ENCODE measurements around the gene NPC2.
"Not testable (repeated sequence)": the region's sequence is repeated elsewhere in the genome, so short reads cannot be mapped to it uniquely, and the experiment has no call there.

NPC2 gene

GRCh38 chr14:74464785-74465184, 28.3 kb downstream of the NPC2 start:
- DNase-seq = no peak

- DNase-seq = no peak
Observed at GRCh38 chr14:74463697-74464096, 29.4 kb downstream of the NPC2 start.

- DNase-seq = no peak
Observed at GRCh38 chr14:74462993-74463392, 30.1 kb downstream of the NPC2 start.

- DNase-seq = no peak
Observed at GRCh38 chr14:74459976-74460375, 33.1 kb downstream of the NPC2 start.

DNA sequence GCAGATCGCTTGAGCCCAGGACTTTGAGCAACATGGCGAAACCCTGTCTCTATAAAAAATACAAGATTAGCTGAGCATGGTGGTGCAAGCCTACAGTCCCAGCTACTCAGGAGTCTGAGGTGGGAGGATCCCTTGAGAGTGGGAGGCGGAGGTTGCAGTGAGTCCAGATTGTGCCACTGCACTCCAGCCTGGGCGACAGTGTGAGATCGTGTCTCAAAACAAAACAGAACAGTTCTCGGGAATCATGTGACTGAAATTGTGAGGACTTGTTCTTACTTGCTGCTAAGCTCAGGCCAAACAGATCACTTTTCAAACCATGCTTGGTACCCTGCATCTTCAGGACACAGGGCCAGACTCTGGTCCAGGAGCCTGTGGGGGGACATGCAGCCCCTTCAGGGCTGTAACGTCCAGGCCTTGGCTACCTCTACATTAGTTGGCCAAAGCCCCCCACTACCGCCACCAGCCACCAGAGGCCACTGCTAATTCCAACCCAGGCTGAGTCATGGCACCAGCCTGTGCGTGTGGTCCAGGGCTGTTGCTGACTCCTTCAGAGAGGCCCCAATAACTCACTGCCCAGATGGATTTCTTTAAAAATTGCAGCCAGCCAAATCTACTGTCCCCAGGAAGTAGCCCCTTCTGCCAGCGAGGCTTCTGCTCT, 33.7 kb downstream of the NPC2 start:
- DNase-seq = no peak

- DNase-seq = no peak
Observed at GRCh38 chr14:74457565-74457895, 35.6 kb downstream of the NPC2 start.

DNA sequence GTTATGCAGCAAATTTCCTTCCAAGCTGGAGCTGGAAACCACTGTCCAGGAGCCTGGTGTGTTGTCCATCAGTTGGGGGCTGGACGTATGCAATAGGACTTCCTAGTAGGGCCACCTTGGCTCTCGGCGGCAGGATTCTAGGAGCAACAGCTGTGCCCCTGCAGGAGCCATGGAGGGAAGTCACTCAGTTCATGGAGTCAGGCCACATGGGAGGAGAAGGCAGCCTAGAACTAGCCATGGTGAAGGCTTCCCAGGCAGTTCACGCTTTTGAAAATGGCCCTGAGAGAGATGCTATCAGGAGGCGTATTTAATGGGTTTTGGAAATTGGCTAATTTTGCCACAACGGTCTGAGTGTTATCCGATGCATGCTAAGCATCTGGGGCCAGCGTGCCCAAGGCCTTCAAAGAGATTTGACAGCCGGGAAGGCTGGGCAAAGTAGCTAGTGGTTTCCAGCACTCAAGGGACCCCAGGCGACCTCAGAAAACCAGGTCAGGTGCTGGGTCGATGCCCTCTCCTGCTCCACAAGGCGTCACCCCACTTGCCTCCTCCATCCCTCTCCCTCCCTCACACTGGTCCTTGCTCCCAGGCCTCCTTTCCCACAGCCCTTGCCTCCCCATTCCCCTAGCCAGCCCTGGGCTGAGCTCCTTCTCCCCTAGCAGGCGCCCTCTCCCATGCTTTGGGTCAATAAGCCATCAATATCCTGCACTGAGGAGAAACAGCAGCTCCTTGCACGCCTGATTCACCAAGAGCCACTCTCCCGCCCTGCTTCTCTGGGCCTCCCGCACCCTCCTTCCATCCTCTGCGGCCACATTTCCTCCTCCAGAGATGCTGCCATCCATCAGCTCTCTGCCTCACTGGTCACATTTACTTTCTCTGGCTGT, 36.2 kb downstream of the NPC2 start:
- no peak for DNase-seq

DNA sequence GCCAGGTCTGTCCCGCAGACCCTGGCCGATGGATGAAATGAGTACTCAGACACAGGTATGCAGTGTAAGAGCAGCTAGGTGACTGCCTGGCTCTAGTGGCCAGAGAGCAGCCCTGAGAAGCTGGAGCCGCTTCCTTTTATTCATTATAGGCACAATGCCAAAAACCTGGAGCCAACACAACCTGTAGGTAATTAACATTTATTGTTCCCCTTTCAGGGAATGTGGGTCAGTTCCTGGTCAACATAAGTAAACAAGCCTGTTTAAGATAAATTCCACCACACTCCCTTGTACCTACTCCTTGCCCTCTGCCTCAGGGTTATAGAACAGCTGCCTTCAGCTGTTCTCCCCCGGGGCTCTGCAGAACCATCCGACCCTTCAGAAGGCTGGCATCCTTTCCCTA, 38.7 kb downstream of the NPC2 start:
- DNase-seq = not testable (repeated sequence)

DNA sequence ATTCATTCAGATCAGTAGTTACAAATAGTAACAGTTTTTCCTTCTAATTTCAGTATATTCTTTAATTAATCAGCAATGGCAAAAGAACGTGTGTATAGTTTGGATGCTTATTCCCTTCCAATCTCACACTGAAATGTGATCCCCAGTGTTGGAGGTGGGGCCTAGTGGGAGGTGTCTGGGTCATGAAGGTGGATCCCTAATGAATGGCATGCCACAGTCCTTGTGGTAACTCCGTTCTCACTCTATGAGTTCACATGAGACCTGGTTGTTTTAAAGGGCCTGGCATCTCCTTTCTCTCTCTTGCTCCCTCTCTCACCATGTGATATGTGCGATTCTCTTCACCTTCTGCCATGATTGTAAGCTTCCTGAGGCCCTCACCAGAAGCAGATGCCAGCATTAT, 48.2 kb downstream of the NPC2 start:
- DNase-seq = no peak

- no peak for DNase-seq
Observed at GRCh38 chr14:74442757-74443156, 50.3 kb downstream of the NPC2 start.

DNA sequence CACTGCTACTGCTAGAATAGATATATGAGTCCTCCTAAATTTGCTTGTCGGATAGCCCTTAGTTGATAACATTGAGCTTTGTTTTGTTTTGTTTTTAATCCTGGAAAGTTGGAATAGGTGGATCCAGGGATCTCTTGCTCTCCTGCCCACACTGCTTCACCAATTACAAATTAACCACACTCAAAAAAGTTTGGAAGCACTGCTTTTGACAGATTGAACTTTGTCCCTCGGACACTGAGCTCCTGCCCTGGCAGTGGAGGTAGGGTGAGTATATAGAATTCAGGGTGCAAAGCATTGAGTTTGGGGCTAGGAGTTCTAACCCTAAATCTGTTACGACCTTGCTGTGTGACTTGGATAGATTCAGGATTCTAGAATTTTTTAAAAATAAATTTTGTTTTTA, 52.0 kb downstream of the NPC2 start:
- no peak for DNase-seq

DNA sequence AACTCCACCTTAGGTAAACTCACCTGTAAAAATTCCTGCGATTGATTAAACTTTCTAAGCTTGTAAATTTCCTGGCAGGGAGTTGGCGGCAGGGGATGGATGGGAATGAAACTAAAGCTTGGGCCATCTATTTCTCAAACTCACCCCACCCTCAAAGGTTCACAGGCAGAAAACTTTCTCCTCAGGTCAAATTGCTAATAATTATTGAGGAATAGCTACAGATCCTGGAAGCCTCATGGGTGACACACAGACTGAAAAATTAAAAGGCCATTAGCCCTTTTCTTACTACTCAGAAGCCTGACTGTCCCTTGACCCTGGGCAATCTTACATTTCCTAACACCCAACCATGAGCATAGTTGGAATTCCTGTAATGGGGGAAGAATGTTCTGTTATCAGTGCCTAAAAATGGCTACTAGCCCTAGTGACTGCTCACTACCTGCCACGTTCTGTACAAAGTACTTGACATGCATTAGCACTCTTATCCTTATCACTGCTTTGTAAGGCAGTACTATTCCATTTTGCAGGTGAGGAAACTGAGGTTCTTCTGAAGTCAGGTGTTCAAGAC, 54.7 kb downstream of the NPC2 start:
- no peak for DNase-seq

- DNase-seq = no peak
Observed at GRCh38 chr14:74437496-74438053, 55.5 kb downstream of the NPC2 start.

GRCh38 chr14:74434294-74434693, 58.8 kb downstream of the NPC2 start:
- no peak for DNase-seq

DNA sequence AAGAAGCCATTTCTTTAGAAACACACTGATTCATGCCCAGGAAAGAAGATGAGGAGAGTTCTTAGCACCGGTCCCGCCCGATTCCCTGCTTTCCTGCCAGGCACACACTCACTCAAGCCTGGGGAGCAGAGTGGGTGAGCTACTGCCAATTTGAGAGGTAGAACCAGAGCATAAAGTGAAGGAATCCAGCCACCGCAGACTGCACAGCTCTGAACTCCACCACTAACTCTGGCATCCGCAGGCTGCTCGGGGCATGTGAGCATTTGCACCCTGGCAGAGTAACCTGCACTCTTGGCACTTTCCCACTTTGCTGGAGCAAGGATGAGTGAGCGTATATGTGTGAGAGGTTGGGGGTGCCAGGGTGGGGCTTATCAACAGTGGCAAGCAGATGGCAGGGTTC, 63.1 kb downstream of the NPC2 start:
- DNase-seq = no peak

Measured in hippocampal formation (tissue), 2 donors.